LNCaP clone FGC (cell line): ENCODE results near the gene SAMHD1.

Experiments
- DNase-seq: peaks from one replicate; pipeline ENCODE4 v3.0.0-alpha.2; 2011; ENCODE audit warnings: low read depth
- H3K4me3 ChIP-seq: 2 replicates; pipeline ENCODE4 v1.5.1; 2011; ENCODE audit warnings: mild to moderate bottlenecking, low read depth, low read length, control low read depth
- TF ChIP-seq, protein P1 (sequence below): IDR thresholded peaks from 2 replicates; pipeline ENCODE4 v1.5.1; 2012; ENCODE audit warnings: mild to moderate bottlenecking; ENCODE audit not compliant: control insufficient read depth, insufficient read depth; ENCODE audit errors: extremely low read depth

SAMHD1 gene

GRCh38 chr20:36872852-36873251 is 78.7 kb downstream of the SAMHD1 start:
- no peak for DNase-seq
- TF ChIP-seq, protein P1, sequence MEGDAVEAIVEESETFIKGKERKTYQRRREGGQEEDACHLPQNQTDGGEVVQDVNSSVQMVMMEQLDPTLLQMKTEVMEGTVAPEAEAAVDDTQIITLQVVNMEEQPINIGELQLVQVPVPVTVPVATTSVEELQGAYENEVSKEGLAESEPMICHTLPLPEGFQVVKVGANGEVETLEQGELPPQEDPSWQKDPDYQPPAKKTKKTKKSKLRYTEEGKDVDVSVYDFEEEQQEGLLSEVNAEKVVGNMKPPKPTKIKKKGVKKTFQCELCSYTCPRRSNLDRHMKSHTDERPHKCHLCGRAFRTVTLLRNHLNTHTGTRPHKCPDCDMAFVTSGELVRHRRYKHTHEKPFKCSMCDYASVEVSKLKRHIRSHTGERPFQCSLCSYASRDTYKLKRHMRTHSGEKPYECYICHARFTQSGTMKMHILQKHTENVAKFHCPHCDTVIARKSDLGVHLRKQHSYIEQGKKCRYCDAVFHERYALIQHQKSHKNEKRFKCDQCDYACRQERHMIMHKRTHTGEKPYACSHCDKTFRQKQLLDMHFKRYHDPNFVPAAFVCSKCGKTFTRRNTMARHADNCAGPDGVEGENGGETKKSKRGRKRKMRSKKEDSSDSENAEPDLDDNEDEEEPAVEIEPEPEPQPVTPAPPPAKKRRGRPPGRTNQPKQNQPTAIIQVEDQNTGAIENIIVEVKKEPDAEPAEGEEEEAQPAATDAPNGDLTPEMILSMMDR = no peak
- H3K4me3 ChIP-seq = no peak overlapping the region

GRCh38 chr20:36871640-36872570 is 79.6 kb downstream of the SAMHD1 start:
- no peak for DNase-seq
- TF ChIP-seq, protein P1 = no peak
- no peak overlapping the region for H3K4me3 ChIP-seq

DNA sequence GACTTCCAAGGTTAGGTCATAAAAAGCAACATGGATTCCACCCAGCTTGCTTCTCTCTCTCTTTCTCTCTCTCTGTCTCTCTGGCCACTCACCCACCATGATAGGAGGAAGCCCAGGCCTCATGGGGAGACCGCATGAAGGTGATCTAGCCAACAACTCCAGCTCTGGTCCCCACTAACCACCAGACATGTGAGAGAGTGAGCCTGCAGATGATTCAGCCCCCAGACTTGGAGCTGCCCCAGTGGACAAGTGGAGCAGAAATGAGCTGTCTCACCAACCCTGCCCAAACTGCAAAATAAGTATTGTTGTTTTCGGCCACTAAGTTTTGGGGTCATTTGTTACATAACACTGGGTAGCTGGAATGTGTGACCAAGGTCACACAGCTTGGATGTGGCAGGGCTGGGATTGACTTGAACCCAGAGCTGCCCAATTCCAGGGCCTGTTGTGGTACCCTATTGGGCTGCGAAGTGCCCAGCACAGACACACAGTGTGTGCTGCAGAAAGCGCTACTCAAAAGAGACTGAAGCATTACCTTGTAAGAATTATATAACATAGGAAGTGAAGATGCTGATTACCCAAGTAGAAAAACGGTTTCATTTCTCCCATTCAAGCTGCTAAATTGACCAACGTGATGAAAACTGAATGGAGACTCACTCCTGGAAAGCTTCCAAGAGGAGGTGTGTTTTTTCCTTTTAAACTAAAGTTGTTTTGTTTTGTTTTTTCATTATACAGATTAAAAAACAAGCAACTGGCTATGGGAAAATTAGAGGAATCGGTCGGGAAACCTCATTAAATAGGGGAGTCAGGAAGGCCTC is 84.6 kb downstream of the SAMHD1 start:
- TF ChIP-seq, protein P1 = no peak
- no peak overlapping the region for H3K4me3 ChIP-seq
- no peak for DNase-seq

DNA sequence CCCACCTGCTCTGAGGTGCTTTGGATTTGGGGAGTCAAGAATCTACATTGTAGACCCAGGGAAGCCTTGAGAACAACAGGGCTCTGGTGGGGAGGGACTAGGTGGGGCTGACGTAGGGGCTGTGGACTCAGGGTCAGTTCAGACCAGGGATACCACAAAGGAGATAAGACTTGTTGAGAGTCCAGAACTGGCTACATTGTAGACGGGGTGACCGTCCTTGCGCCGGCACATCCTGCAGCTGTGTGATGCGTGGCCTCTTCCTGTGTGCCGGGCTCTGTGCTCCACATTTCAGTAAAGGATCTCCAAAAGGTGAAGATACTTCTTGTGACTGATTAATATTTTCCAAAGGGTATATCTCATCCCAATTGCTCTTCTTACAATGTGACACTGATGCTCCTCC is 85.3 kb downstream of the SAMHD1 start:
- TF ChIP-seq, protein P1 = no peak
- no peak overlapping the region for H3K4me3 ChIP-seq
- DNase-seq = no peak

GRCh38 chr20:36865861-36866149 is 85.7 kb downstream of the SAMHD1 start:
- H3K4me3 ChIP-seq = no peak overlapping the region
- TF ChIP-seq, protein P1 = no peak
- no peak for DNase-seq

DNA sequence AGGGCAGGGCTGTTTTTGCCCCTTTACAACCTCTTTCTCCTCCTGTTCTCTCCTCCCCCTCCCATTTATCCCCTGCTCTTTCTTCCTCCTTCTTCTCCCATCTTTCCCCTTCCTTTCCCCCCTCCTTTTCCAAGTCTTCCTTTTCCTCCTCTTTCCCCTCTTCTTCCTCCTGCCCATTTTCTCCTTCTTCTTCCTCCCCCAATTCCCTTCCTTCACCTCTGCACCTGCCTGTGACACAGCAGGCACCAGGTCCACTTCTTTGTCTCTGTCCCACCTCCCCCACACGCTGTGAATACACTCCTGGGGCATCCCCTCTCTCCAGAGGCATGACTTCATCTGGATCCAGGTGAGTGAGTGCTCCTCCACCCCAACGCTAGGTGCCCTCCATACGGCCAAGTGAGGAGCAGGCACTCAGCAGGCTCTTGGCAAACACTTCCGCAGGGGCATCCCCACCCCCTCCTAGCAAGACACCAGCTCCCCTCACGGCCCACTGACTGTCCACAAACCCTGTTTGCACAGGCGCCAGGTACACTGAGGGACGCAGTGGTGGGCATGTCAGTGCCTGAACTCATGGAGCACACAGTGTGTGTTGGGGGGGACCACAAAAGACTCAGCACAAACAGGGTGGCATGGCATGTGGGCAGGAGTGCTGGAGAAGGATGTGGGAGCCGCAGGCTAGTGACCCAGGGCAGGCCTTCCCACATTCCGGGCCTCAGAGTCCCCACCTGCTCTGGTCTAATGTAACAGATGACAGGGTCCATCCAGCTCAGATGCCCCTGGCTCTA is 86.2 kb downstream of the SAMHD1 start:
- DNase-seq = no peak
- TF ChIP-seq, protein P1 = no peak
- H3K4me3 ChIP-seq = no peak overlapping the region
